NCI-H82 treated with DMSO at 0.1 percent for 48 hours (cell line): Measurements from ENCODE around the gene ERC2.

Experiments
- DNase-seq: peaks from one replicate; lab custom pipeline; 2025; ENCODE audit not compliant: unreplicated experiment; lab: John Stamatoyannopoulos, UW

The ERC2 gene

GRCh38 chr3:56369914-56370313, 98.4 kb downstream of the ERC2 start:
- no peak for DNase-seq

DNA sequence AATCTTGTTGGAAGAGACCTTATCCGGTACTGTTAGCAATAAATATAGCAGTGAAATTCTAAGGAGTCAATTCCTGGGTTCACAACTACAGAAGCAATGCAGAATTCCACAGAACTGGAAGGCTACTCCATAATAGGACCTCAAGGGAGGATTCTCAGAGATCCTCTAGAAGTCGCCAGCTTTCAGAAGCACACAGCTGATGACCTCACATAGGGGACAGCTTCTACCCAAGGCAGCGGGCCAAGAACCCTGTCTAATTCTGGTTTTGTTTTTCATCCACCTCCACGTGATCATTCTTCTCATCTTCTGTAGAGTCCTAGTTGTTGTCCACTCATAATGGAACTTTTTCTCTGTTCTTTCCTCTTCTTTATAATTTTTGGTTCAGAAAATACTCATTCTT, 99.4 kb downstream of the ERC2 start:
- DNase-seq: no peak

GRCh38 chr3:56366641-56367162, 101.6 kb downstream of the ERC2 start:
- DNase-seq: peak; percentile 57

DNA sequence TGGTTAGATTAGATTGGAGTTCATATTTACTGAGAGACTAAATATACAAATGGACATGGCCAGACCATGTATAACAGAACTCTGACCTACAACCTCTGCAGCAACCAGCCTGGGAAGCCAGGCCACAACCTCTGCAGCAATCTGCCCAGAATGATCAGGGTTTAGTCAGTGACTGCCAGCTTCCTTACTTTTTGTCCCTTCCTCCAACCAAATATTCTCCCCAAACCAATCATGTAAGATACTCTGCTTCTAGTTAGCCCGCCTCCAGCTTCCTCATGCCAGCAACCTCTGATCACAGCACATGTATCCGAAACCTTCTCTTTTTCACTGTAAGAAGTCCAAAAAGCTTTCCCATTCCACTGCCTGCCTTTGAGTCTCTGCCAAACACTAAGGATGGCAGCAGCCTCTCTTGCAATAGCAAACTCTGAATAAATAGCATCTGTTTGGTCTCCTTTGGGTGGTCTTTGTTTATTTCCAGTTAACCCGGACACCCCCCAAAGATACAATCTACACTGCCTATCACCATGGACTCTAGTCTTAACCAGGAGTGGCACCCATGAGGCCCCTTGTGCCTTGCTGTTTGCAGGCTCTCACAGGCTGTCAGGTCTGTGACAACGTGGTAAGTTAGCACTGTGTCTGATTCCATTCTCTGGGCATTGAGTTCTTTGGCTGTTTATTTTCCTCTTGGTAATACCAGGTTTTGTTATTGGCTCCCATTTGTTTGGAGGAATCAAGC, 102.2 kb downstream of the ERC2 start:
- DNase-seq: no peak

GRCh38 chr3:56364665-56365064, 103.6 kb downstream of the ERC2 start:
- DNase-seq: no peak

DNA sequence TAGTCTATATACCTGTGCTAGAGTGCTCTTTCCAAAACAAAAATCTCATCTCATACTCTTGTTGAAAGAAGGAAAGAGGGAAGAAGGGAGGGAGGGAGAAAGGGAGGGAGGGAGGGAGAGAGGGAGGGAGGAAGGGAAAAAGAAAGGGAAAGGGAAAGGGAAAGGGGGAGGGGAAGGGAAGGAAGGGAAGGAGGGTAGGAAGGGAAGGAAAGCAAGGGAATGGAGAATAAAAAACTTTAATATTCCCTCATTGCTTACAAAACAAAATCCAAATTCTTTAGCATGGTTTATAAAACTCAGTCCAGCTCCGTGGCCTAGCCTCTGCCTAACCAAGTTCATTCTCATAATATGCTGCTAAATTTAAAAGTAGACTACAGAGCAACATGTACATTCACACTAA, 104.5 kb downstream of the ERC2 start:
- no peak for DNase-seq

- no peak for DNase-seq
These were observed 106.5 kb downstream of the ERC2 start for GRCh38 chr3:56361731-56362130.

- DNase-seq: no peak
These were observed 111.0 kb downstream of the ERC2 start for GRCh38 chr3:56357266-56357665.

- no peak for DNase-seq
These were observed 111.5 kb downstream of the ERC2 start for GRCh38 chr3:56356808-56357207.

DNA sequence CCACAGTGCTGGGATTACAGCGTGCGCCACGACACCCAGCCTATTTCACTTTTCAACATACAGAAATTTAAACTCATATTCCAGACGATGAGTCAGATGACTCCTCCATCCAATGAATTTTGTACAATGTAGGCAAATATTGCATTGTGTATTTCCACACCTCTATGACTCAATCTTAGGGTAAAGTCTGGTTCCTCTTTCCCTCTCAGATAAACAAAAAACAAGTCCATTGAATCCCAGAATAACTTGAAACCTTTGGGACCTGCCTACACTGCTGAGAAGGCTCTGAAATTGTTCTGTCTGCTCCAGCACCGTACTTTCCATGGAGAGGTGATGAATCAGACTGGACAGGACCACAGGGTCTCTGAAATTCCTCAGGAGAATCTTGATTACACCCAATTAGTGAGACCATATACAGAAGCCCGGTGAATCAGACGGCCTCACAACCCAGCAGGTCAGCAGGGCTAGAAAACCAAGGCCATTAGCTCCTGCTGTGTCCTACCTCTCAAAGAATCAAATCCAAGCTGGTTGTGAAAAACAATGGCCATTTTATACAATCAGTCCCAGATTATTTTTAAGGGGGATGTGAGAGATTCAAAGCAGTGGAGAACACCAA, 112.6 kb downstream of the ERC2 start:
- DNase-seq: no peak

- DNase-seq: no peak
These were observed 116.7 kb downstream of the ERC2 start for GRCh38 chr3:56351537-56351936.

GRCh38 chr3:56347219-56347871, 120.9 kb downstream of the ERC2 start:
- no peak for DNase-seq

DNA sequence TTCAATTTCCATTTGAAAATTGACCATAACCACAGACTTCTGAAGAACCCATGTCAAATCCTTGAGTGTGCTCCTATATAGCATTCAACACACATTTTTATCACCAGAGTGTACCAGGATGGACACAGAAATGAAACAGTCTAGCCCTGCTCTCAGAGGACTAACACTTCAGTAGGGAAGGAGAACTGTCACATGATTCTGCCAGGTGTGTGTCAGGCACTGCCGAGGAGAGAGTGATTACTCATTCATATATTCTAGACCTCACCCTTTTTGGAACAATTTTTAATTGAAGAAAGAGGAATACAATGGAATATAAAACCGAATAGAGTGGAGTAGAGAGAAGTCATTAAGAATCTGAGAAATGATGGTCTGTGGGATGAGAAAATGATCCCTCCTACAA, 125.8 kb downstream of the ERC2 start:
- no peak for DNase-seq

DNA sequence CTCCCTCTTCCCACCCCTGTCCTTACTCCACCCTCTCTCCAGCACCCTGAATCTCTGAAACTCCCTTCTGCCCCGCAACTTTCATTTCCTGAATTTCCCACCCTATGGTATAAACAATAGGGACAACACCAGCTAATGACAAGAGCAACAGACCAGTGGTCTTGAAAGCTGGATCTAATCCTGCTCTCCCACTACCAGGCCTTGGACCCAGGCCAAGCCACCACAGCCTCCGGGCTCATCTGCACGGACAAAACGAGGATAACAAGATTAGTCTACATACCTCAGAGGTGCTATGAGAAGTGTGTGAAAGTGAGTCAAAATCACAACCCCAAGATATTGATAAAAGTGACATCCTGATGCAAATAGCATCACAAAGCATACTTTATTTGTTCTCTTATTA, 128.6 kb downstream of the ERC2 start:
- DNase-seq: peak; percentile 67

GRCh38 chr3:56339244-56339643, 129.0 kb downstream of the ERC2 start:
- DNase-seq: no peak

DNA sequence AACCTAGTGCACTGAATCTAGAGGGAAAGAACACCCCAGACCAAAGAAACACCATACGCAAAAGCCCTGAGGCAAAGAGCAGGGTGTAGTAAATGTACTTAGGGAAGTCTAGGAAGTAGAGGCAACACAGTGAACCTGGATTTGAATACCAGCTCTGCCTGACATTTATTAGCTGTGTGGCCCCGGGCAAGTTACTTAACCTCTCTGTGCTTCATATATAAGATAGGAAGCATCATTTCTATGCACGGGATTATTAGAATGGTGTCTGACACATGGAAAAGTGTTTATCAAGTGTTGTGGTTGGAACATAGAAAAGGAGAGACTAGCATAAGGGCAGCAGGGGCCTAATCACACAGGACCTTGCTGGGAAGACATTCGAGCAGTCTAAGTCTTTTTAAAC, 132.2 kb downstream of the ERC2 start:
- no peak for DNase-seq

DNA sequence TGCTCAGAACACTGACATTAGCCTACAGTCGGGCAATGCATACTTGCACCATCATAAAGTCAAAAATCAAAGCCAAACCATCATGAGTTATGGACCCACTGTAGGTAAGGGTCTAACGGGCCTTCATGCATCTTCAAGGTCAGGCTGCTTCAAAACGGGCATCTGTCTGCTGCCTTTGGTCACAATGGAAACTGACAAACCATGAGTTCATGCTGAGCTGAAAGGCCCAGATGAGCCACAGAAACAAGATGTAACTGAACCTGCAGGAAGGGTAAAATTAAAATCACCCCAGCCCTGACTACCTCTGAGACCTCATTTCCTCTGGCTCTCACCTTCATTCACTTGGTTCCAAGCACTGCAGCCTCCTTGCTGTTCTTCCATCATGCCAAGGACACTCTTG, 143.8 kb downstream of the ERC2 start:
- DNase-seq: no peak

- peak; percentile 31 for DNase-seq
These were observed 144.3 kb downstream of the ERC2 start for GRCh38 chr3:56323986-56324420.

DNA sequence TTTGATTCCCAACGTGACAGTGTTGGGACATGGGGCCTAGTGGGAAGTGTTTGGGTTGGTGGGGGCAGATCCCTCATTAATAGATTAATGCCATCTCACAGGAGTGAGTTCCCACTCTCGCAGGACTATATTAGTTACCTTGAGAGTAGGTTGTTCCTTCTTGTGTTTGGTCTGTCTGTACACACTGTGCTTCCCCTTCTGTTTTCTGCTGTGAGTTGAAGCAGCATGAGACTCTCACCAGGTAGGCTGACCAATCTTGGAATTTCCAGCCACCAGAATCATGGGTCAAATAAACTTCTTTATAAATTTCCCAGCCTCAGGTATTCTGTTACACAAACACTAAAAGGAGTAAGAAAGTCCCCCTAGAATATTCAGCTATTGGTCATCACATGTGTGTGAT, 145.4 kb downstream of the ERC2 start:
- DNase-seq: no peak

GRCh38 chr3:56321892-56322291, 146.4 kb downstream of the ERC2 start:
- DNase-seq: no peak

DNA sequence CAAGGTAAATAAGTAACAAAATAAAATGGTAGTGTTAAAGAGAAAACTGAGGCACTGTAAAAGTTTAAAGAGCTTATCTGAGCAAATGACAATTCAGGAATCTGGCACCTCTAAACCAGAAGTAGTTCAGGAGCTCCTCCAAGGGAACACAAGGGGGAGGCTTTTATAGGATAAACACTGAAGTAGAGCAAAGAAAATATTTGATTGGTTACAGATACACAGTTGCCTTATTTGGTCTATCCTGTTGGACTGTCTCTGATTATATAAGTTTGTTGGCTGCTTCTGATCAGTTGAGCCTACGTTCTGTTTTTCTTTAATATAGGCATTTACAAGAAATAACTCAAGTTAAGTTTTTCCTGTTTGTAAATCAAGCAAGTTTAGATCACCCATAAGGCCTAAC, 146.9 kb downstream of the ERC2 start:
- no peak for DNase-seq

GRCh38 chr3:56320883-56321282, 147.4 kb downstream of the ERC2 start:
- DNase-seq: no peak
